HepG2 (cell line): Measurements from ENCODE around the gene TMC8. TPM values are rescaled to one million over a fixed set of nuclear protein-coding genes. Genes with fewer than 3 reads are reported as not detected.

Source experiments
- ARID3A ChIP-seq: IDR thresholded peaks from 2 replicates; pipeline ENCODE4 v1.6.1; 2012; ENCODE audit warnings: low read depth, low read length, improper control_type of control experiment
- GATA4 ChIP-seq: sonication (generic); IDR thresholded peaks from 2 replicates; pipeline ENCODE4 v1.6.1; 2016; ENCODE audit warnings: antibody characterized with exemption, low read depth, borderline replicate concordance
- IKZF5 ChIP-seq: IDR thresholded peaks from 2 replicates; pipeline ENCODE4 v1.6.1; 2018; ENCODE audit warnings: missing genetic modification reagents, mild to moderate bottlenecking, missing compliant biosample characterization
- JUN ChIP-seq: sonication (generic); formaldehyde crosslinking; IDR thresholded peaks from 2 replicates; pipeline ENCODE4 v1.4.0; 2020; ENCODE audit warnings: mild to moderate bottlenecking, missing genetic modification reagents
- KLF12 ChIP-seq: sonication (generic); formaldehyde crosslinking; IDR thresholded peaks from 2 replicates; pipeline ENCODE4 v1.4.0; 2020; ENCODE audit warnings: missing genetic modification reagents, borderline replicate concordance
- KMT2A ChIP-seq: sonication (generic); formaldehyde crosslinking; IDR thresholded peaks from 2 replicates; pipeline ENCODE4 v1.4.0; 2020; ENCODE audit warnings: missing genetic modification reagents
- KMT2B ChIP-seq: IDR thresholded peaks from 2 replicates; pipeline ENCODE4 v1.6.1; 2016; ENCODE audit warnings: missing genetic modification reagents, missing compliant biosample characterization
- MTA1 ChIP-seq: sonication (generic); formaldehyde crosslinking; IDR thresholded peaks from 2 replicates; pipeline ENCODE4 v1.4.0; 2020; ENCODE audit warnings: missing genetic modification reagents, mild to moderate bottlenecking, borderline replicate concordance
- NR2F1 ChIP-seq, 2 experiments: fragments of 450-650 bp in 1 of 2; formaldehyde crosslinking in 1 of 2; IDR thresholded peaks; 2 replicates each; pipeline versions ENCODE4 v1.5.0 to v1.6.1; 2016 to 2020; ENCODE audit warnings: mild to moderate bottlenecking in 1 of 2, missing compliant biosample characterization in 1 of 2, missing genetic modification reagents in 1 of 2, moderate library complexity in 1 of 2
- RFX5 ChIP-seq: IDR thresholded peaks from 2 replicates; pipeline ENCODE4 v1.6.1; 2011; ENCODE audit warnings: low read depth, low read length, improper control_type of control experiment
- SMARCC2 ChIP-seq: fragments of 450-650 bp; IDR thresholded peaks from 2 replicates; pipeline ENCODE4 v1.6.1; 2017; ENCODE audit warnings: antibody characterized with exemption, mild to moderate bottlenecking
- TRAFD1 ChIP-seq: sonication (generic); formaldehyde crosslinking; IDR thresholded peaks from 2 replicates; pipeline ENCODE4 v1.5.1; 2020; ENCODE audit warnings: missing genetic modification reagents, mild to moderate bottlenecking, borderline replicate concordance
- ZBTB1 ChIP-seq: sonication (generic); formaldehyde crosslinking; IDR thresholded peaks from 2 replicates; pipeline ENCODE4 v1.4.0; 2020; ENCODE audit warnings: missing genetic modification reagents, borderline replicate concordance
- ZBTB44 ChIP-seq: sonication (generic); formaldehyde crosslinking; IDR thresholded peaks from 2 replicates; pipeline ENCODE4 v1.4.0; 2020; ENCODE audit warnings: missing genetic modification reagents
- ZNF121 ChIP-seq: sonication (generic); formaldehyde crosslinking; IDR thresholded peaks from 2 replicates; pipeline ENCODE4 v1.5.0; 2020; ENCODE audit warnings: mild to moderate bottlenecking, missing genetic modification reagents
- ZNF280D ChIP-seq: sonication (generic); formaldehyde crosslinking; IDR thresholded peaks from 2 replicates; pipeline ENCODE4 v1.5.1; 2020; ENCODE audit warnings: mild to moderate bottlenecking, missing genetic modification reagents
- ZNF496 ChIP-seq: sonication (generic); formaldehyde crosslinking; IDR thresholded peaks from 2 replicates; pipeline ENCODE4 v1.8.1; 2023; ENCODE audit warnings: mild to moderate bottlenecking, moderate library complexity, missing genetic modification reagents; ENCODE audit not compliant: insufficient replicate concordance
- ZNF572 ChIP-seq: sonication (generic); formaldehyde crosslinking; IDR thresholded peaks from 2 replicates; pipeline ENCODE4 v1.5.1; 2020; ENCODE audit warnings: mild to moderate bottlenecking, missing genetic modification reagents
- ZNF577 ChIP-seq: sonication (generic); formaldehyde crosslinking; IDR thresholded peaks from 2 replicates; pipeline ENCODE4 v1.4.0; 2020; ENCODE audit warnings: mild to moderate bottlenecking, low read depth, missing genetic modification reagents, borderline replicate concordance
- ZNF616 ChIP-seq: sonication (generic); formaldehyde crosslinking; IDR thresholded peaks from 2 replicates; pipeline ENCODE4 v1.5.0; 2020; ENCODE audit warnings: low read depth, mild to moderate bottlenecking, missing genetic modification reagents
- polyA plus RNA-seq, 8 experiments: library from polyadenylated mRNA; depleted of rRNA in 3 of 8; stranded (reverse) in 7 of 8; unstranded in 1 of 8; fragments of >200 nt; fragmentation: Illumina TruSeq in 4 of 8; extraction: Trizol in 4 of 8; gene quantifications; 2 replicates each; pipeline versions ENCODE4 v1.2.1 to v1.2.3, GENCODE V29; 2011 to 2016; ENCODE audit warnings: low read depth in 4 of 8, missing spikeins in 1 of 8, mixed read lengths in 1 of 8; ENCODE audit not compliant: insufficient read depth in 1 of 8
- total RNA-seq, 5 experiments: library from RNA; depleted of rRNA; stranded (reverse); fragments of >200 nt; fragmentation: Illumina TruSeq; extraction: Trizol; gene quantifications; 2 replicates each; pipeline ENCODE4 v1.2.3, GENCODE V29; 2016; ENCODE audit warnings: low read depth in 1 of 5

TMC8 gene
- total and polyA plus RNA-seq, 2 of the 13 experiments (the other 11 are each of a cell fraction or from before 2014, with no cell fraction given), result 0.53 to 7.8 TPM

GRCh38 chr17:78127888-78128550 lies 2.6 kb upstream of the TMC8 start (continued):
- TF ChIP-seq ZNF280D (0 out of 2 replicates have a peak, but pooled peaks have one; percentile 34), ZNF496 (CRISPR knock-in tag) (no peak), RFX5 (no peak), ZBTB44 (CRISPR knock-in tag) (no peak), TRAFD1 (CRISPR knock-in tag) (no peak; the same call in 1 of the 2 replicates), KMT2B (CRISPR knock-in tag) (peak; percentile 6; the same call in 1 of the 2 replicates), MTA1 (CRISPR knock-in tag) (no peak), ZNF572 (CRISPR knock-in tag) (no peak), ZNF121 (CRISPR knock-in tag) (no peak), IKZF5 (no peak; the same call in 1 of the 2 replicates), NR2F1 (CRISPR knock-in tag; IDR thresholded peaks at IDR 0.05) (no peak), ARID3A (no peak), JUN (CRISPR knock-in tag) (no peak), KLF12 (CRISPR knock-in tag) (0 out of 2 replicates have a peak, but pooled peaks have one; percentile 34), ZNF577 (CRISPR knock-in tag) (no peak), SMARCC2 (no peak), ZNF616 (no peak), GATA4 (no peak), ZBTB1 (CRISPR knock-in tag) (no peak), KMT2A (CRISPR knock-in tag) (peak; percentile 20)
